HCT116 (cell line): ENCODE data around the gene PCDHB16. TPM values are rescaled to one million over a fixed set of nuclear protein-coding genes. Genes with fewer than 3 reads are reported as not detected.
A peak's percentile ranks its signal among the peaks of the same experiment; 100 is the strongest.

ENCODE experiments used
- ATAC-seq: fragments of 200-7000 bp; cut with Tn5 transposase; 2 replicates; pipeline ENCODE4 v1.9.1; 2020; ENCODE audit warnings: mild to moderate bottlenecking, moderate library complexity
- BruUV-seq: library from RNA; stranded (reverse); fragments of 400-500 nt; replicated peaks from 2 replicates; lab custom pipeline; 2021; lab: Mats Ljungman, UMichigan
- CTCF ChIA-PET: fragments of 300-600 bp; sonication (Branson Sonifier 250); formaldehyde crosslinking; loops from one replicate; lab custom pipeline; 2021; ENCODE audit warnings: antibody characterized with exemption; lab: Charles Lee
- POLR2A ChIA-PET: fragments of 300-600, 350-600 bp; sonication (Branson Sonifier 250); formaldehyde crosslinking; loops from one replicate; lab custom pipeline; 2021; ENCODE audit warnings: antibody characterized with exemption; lab: Charles Lee
- RAD21 ChIA-PET, 2 experiments: fragments of 300-600 bp; sonication (Branson Sonifier 250); formaldehyde crosslinking; loops; one replicate each; lab custom pipeline; 2023; ENCODE audit warnings: low total read pairs in 2 of 2; ENCODE audit not compliant: uncharacterized antibody in 2 of 2, unreplicated experiment in 2 of 2, low non-redundant PET in 1 of 2; lab: Charles Lee
- DNase-seq: peaks from one replicate; pipeline ENCODE4 v3.0.0-alpha.2; 2010; ENCODE audit warnings: low read depth, low spot score
- H2AFZ ChIP-seq: fragments of 200-600 bp; shearing (Covaris generic), sonication (generic); 2 replicates; pipeline ENCODE4 v1.6.1; 2017; ENCODE audit warnings: low read depth, mixed run types, mixed read lengths, antibody characterized with exemption, low read length; ENCODE audit not compliant: poor library complexity, severe bottlenecking
- H3K27ac ChIP-seq: 2 replicates; pipeline ENCODE4 v1.5.1; 2012; ENCODE audit warnings: low read depth, low read length
- H3K27me3 ChIP-seq: fragments of 200-600 bp; sonication (generic); 2 replicates; pipeline ENCODE4 v1.6.1; 2016; ENCODE audit warnings: mixed run types, low read length, mixed read lengths; ENCODE audit not compliant: insufficient read depth
- H3K36me3 ChIP-seq, 2 experiments: fragments of 200-500 bp in 1 of 2; fragments of 200-600 bp in 1 of 2; sonication (Bioruptor generic) in 1 of 2; sonication (generic) in 1 of 2; 2 replicates each; pipeline versions ENCODE4 v1.5.1 to v1.6.1; 2014 to 2016; ENCODE audit warnings: low read length in 2 of 2, inconsistent platforms in 1 of 2, mixed read lengths in 1 of 2, mixed run types in 1 of 2; ENCODE audit not compliant: insufficient read depth in 2 of 2, control insufficient read depth in 1 of 2
- H3K4me1 ChIP-seq, 2 experiments: fragments of 200-600 bp in 1 of 2; sonication (generic) in 1 of 2; 2 replicates each; pipeline versions ENCODE4 v1.5.1 to v1.6.1; 2012 to 2017; ENCODE audit warnings: low read length in 2 of 2, inconsistent platforms in 1 of 2, mild to moderate bottlenecking in 1 of 2, mixed read lengths in 1 of 2, mixed run types in 1 of 2, moderate library complexity in 1 of 2; ENCODE audit not compliant: insufficient read depth in 2 of 2, control insufficient read depth in 1 of 2
- H3K4me2 ChIP-seq: fragments of 200-600 bp; sonication (generic); 2 replicates; pipeline ENCODE4 v1.6.1; 2017; ENCODE audit warnings: mixed run types, low read length, mixed read lengths
- H3K4me3 ChIP-seq, 2 experiments: fragments of 200-600 bp in 1 of 2; sonication (generic) in 1 of 2; replicated peaks in 1 of 2; 2 replicates each; pipeline ENCODE4 v1.5.1; 2011 to 2016; ENCODE audit warnings: low read length in 2 of 2, control low read depth in 1 of 2, low read depth in 1 of 2, mild to moderate bottlenecking in 1 of 2, mixed read lengths in 1 of 2, mixed run types in 1 of 2
- H3K79me2 ChIP-seq: fragments of 200-600 bp; sonication (generic); 2 replicates; pipeline ENCODE4 v1.6.1; 2017; ENCODE audit warnings: mild to moderate bottlenecking, mixed run types, low read length, moderate library complexity, mixed read lengths; ENCODE audit not compliant: insufficient read depth
- H3K9ac ChIP-seq: fragments of 200-600 bp; sonication (generic); 2 replicates; pipeline ENCODE4 v1.6.1; 2016; ENCODE audit warnings: low read length, mixed read lengths
- H3K9me2 ChIP-seq: fragments of 200-600 bp; sonication (generic), shearing (Covaris generic); 2 replicates; pipeline ENCODE4 v1.6.1; 2017; ENCODE audit warnings: mixed run types, mild to moderate bottlenecking, moderate library complexity; ENCODE audit not compliant: insufficient read depth
- H3K9me3 ChIP-seq, 2 experiments: fragments of 200-500 bp in 1 of 2; fragments of 200-600 bp in 1 of 2; sonication (Bioruptor generic) in 1 of 2; sonication (generic) in 1 of 2; 2 replicates each; pipeline ENCODE4 v1.6.1; 2014 to 2017; ENCODE audit warnings: low read length in 2 of 2, mixed read lengths in 2 of 2, inconsistent platforms in 1 of 2, low read depth in 1 of 2, mild to moderate bottlenecking in 1 of 2, mixed run types in 1 of 2, moderate library complexity in 1 of 2; ENCODE audit not compliant: control insufficient read depth in 1 of 2, insufficient read depth in 1 of 2
- H4K20me1 ChIP-seq: fragments of 200-600 bp; sonication (generic), shearing (Covaris generic); 2 replicates; pipeline ENCODE4 v1.6.1; 2017; ENCODE audit warnings: mixed run types, mild to moderate bottlenecking, moderate library complexity; ENCODE audit not compliant: insufficient read depth
- CEBPB ChIP-seq: IDR thresholded peaks from 2 replicates; pipeline ENCODE4 v1.6.1; 2012; ENCODE audit warnings: low read depth
- EGR1 ChIP-seq: IDR thresholded peaks from 2 replicates; pipeline ENCODE4 v1.6.1; 2012; ENCODE audit warnings: low read depth
- EZH2phosphoT487 ChIP-seq: fragments of 200-600 bp; IDR thresholded peaks from 2 replicates; pipeline ENCODE4 v1.6.1; 2018; ENCODE audit warnings: antibody characterized with exemption, borderline replicate concordance
- FOSL1 ChIP-seq: IDR thresholded peaks from 2 replicates; pipeline ENCODE4 v1.6.1; 2012; ENCODE audit warnings: low read depth
- JUND ChIP-seq: IDR thresholded peaks from 2 replicates; pipeline ENCODE4 v1.6.1; 2012
- MAX ChIP-seq: IDR thresholded peaks from 2 replicates; pipeline ENCODE4 v1.6.1; 2012
- RAD21 ChIP-seq: IDR thresholded peaks from 2 replicates; pipeline ENCODE4 v1.6.1; 2012; ENCODE audit warnings: low read depth, mild to moderate bottlenecking
- SRF ChIP-seq: IDR thresholded peaks from 2 replicates; pipeline ENCODE4 v1.6.1; 2012; ENCODE audit warnings: low read depth
- intact Hi-C: fragments of 100-400 bp; cut with micrococcal nuclease; formaldehyde crosslinking; loops from 2 replicates; pipeline ENCODE4 v1.10.0; 2022
- total RNA-seq: library from RNA; stranded (reverse); gene quantifications from one replicate; pipeline ENCODE4 v1.2.1, GENCODE V29; 2021; ENCODE audit not compliant: unreplicated experiment

Gene PCDHB16
- total RNA-seq, 1 experiment from 2014 or later: not detected

- Histone ChIP-seq H3K4me3 (no peak overlapping the region), H3K9me3 (peaks cover 0 to 7% of the 10 kb centered on the region in 2 experiments; a peak in 2 of 4 replicates), H2AFZ (no peak overlapping the region), H3K79me2 (no peaks in the 10 kb centered on the region), H3K4me2 (no peak overlapping the region), H3K9me2 (no peaks in the 10 kb centered on the region), H3K27ac (no peak overlapping the region), H3K4me1 (no peaks in the 10 kb centered on the region), H3K36me3 (no peaks in the 10 kb centered on the region), H3K27me3 (no peaks in the 10 kb centered on the region), H4K20me1 (no peaks in the 10 kb centered on the region), H3K9ac (no peak overlapping the region)
- TF ChIP-seq EZH2phosphoT487: no peak
- no peak for TF ChIP-seq EGR1
- no peak for TF ChIP-seq JUND
- peak; percentile 15; the same call in 1 of the 2 replicates for TF ChIP-seq RAD21
- TF ChIP-seq CEBPB: no peak
- no peak for TF ChIP-seq FOSL1
- no peak for TF ChIP-seq SRF
- TF ChIP-seq MAX: no peak
- no peak for DNase-seq
- no TSS peak for BruUV-seq
- POLR2A ChIA-PET: no interaction called here
- RAD21 ChIA-PET: no interaction called here
- no peak for ATAC-seq
- intact Hi-C loops: no loop called here
- CTCF ChIA-PET: interaction anchor here (1.1 kb wide), 1 partner anchor 86 kb away, joined by 3 read pairs; the partner anchor contains the start of gene TAF7
Observed at GRCh38 chr5:141234109-141234667, 52.0 kb downstream of the PCDHB16 start.

Other genes starting within 250 kb of the PCDHB16 start
- gene PCDHAC2, start 215.9 kb upstream of the PCDHB16 start, total RNA-seq: 3.2 TPM
- not detected for gene PCDHB1, start 131.0 kb upstream of the PCDHB16 start, total RNA-seq
- gene PCDHB2, start 87.8 kb upstream of the PCDHB16 start, total RNA-seq: not detected
- 0.10 TPM for gene PCDHB3, start 81.9 kb upstream of the PCDHB16 start, total RNA-seq
- gene PCDHB4, start 60.6 kb upstream of the PCDHB16 start, total RNA-seq: not detected
- gene PCDHB5, start 47.2 kb upstream of the PCDHB16 start, total RNA-seq: not detected
- gene PCDHB6, start 32.3 kb upstream of the PCDHB16 start, total RNA-seq: not detected
- gene PCDHB7, start 9.7 kb upstream of the PCDHB16 start, total RNA-seq: not detected
- not detected for gene PCDHB8, start 4.6 kb upstream of the PCDHB16 start, total RNA-seq
- gene PCDHB9, start 4.8 kb downstream of the PCDHB16 start, total RNA-seq: 0.07 TPM
- gene PCDHB10, start 10.0 kb downstream of the PCDHB16 start, total RNA-seq: not detected
- gene PCDHB11, start 17.2 kb downstream of the PCDHB16 start, total RNA-seq: 0.07 TPM
- gene PCDHB12, start 26.3 kb downstream of the PCDHB16 start, total RNA-seq: not detected
- 0.22 TPM for gene PCDHB13, start 31.5 kb downstream of the PCDHB16 start, total RNA-seq
- 0.27 TPM for gene PCDHB14, start 41.0 kb downstream of the PCDHB16 start, total RNA-seq
- gene PCDHB15, start 63.0 kb downstream of the PCDHB16 start, total RNA-seq: 0.07 TPM
- 0.42 TPM for gene SLC25A2, start 121.7 kb downstream of the PCDHB16 start, total RNA-seq
- 40.9 TPM for gene TAF7, start 138.4 kb downstream of the PCDHB16 start, total RNA-seq
- 0.05 TPM for gene PCDHGA1, start 148.1 kb downstream of the PCDHB16 start, total RNA-seq
- gene PCDHGA2, start 156.4 kb downstream of the PCDHB16 start, total RNA-seq: not detected
- gene PCDHGA3, start 161.4 kb downstream of the PCDHB16 start, total RNA-seq: not detected
- gene PCDHGB1, start 167.7 kb downstream of the PCDHB16 start, total RNA-seq: 0.15 TPM
- not detected for gene PCDHGA4, start 172.6 kb downstream of the PCDHB16 start, total RNA-seq
- gene PCDHGB2, start 177.6 kb downstream of the PCDHB16 start, total RNA-seq: 0.34 TPM
- gene PCDHGA5, start 181.8 kb downstream of the PCDHB16 start, total RNA-seq: 0.05 TPM
- 0.10 TPM for gene PCDHGB3, start 187.9 kb downstream of the PCDHB16 start, total RNA-seq
- gene PCDHGA6, start 191.5 kb downstream of the PCDHB16 start, total RNA-seq: 0.07 TPM
- gene PCDHGA7, start 200.4 kb downstream of the PCDHB16 start, total RNA-seq: not detected
- not detected for gene PCDHGB4, start 205.3 kb downstream of the PCDHB16 start, total RNA-seq
- gene PCDHGA8, start 210.2 kb downstream of the PCDHB16 start, total RNA-seq: not detected
- 0.15 TPM for gene PCDHGB5, start 215.6 kb downstream of the PCDHB16 start, total RNA-seq
- gene PCDHGA9, start 220.4 kb downstream of the PCDHB16 start, total RNA-seq: 0.34 TPM
- 0.22 TPM for gene PCDHGB6, start 225.6 kb downstream of the PCDHB16 start, total RNA-seq
- gene PCDHGA10, start 230.6 kb downstream of the PCDHB16 start, total RNA-seq: 3.8 TPM
- gene PCDHGB7, start 235.3 kb downstream of the PCDHB16 start, total RNA-seq: 0.54 TPM
- 0.39 TPM for gene PCDHGA11, start 238.7 kb downstream of the PCDHB16 start, total RNA-seq
- 0.17 TPM for gene PCDHGA12, start 248.1 kb downstream of the PCDHB16 start, total RNA-seq